Parathyroid adenoma (tissue), 2 donors: ENCODE measurements around the gene UVSSA.

Experiments
- H2AFZ ChIP-seq: fragments of 300-600 bp; sonication (generic); one replicate; pipeline ENCODE4 v1.7.0; 2017; ENCODE audit warnings: antibody characterized with exemption, mild to moderate bottlenecking
- H3K27ac ChIP-seq: fragments of 300-600 bp; sonication (generic); one replicate; pipeline ENCODE4 v1.7.0; 2017
- H3K27me3 ChIP-seq: fragments of 300-600 bp; sonication (generic); one replicate; pipeline ENCODE4 v1.7.0; 2017; ENCODE audit warnings: low read length; ENCODE audit not compliant: control insufficient read depth, insufficient read depth
- H3K36me3 ChIP-seq: fragments of 300-600 bp; sonication (generic); one replicate; pipeline ENCODE4 v1.7.0; 2017; ENCODE audit warnings: low read length; ENCODE audit not compliant: control insufficient read depth, insufficient read depth
- H3K4me1 ChIP-seq: fragments of 300-600 bp; sonication (generic); one replicate; pipeline ENCODE4 v1.7.0; 2017; ENCODE audit warnings: control low read depth
- H3K4me2 ChIP-seq: fragments of 300-600 bp; sonication (generic); one replicate; pipeline ENCODE4 v1.7.0; 2017; ENCODE audit warnings: low read length
- H3K4me3 ChIP-seq: fragments of 300-600 bp; sonication (generic); one replicate; pipeline ENCODE4 v1.7.0; 2017; ENCODE audit warnings: low read depth, low read length
- H3K79me2 ChIP-seq: fragments of 300-600 bp; sonication (generic); one replicate; pipeline ENCODE4 v1.7.0; 2017; ENCODE audit warnings: control low read depth
- H3K9ac ChIP-seq: fragments of 300-600 bp; sonication (generic); one replicate; pipeline ENCODE4 v1.7.0; 2017; ENCODE audit warnings: mild to moderate bottlenecking
- H3K9me3 ChIP-seq: fragments of 300-600 bp; sonication (generic); one replicate; pipeline ENCODE4 v1.7.0; 2017; ENCODE audit warnings: low read length; ENCODE audit not compliant: control insufficient read depth
- TF ChIP-seq, protein P1 (sequence below): fragments of 300-600 bp; sonication (generic); IDR thresholded peaks from one replicate; pipeline ENCODE4 v1.7.0; 2017; ENCODE audit warnings: antibody characterized with exemption, mild to moderate bottlenecking
- donor health status: primary hyperparathyroidism.

Gene UVSSA

DNA sequence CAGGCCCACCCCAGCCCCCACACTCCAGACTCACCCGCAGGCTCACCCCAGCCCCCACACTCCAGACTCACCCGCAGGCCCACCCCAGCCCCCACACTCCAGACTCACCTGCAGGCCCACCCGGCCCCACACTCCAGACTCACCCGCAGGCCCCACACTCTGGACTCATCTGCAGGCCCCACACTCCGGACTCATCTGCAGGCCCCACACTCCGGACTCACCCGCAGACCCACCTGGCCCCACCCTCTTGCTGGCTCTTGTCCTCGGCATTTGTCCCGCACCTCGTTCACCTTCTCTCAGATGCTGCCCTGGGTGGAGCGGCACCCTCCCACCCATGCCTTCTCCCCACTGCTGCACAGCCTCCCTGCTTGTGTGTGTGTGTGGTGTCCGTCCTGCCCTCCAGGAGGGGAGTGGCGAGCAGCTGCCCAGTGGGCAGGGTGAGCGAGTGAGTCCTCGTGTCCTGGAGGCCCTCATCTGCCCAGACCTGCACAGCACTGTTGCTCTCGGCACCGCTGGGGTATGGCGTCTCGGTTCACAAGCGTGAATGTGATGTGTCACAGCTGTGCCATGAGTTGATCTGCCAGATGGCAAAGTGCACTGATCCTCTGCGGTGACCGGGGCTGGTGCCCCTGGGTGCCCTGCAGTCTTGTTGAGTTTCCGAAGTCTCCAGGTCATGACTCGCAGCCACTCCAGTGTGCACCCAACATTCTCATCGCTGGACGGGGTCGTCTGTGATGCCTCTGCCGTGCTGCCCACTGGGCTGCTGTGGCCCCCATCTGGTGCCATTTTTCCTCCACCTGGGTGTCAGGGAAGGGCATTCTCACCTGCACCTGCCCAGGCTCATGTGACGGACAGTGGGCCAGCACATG is 29.6 kb upstream of the UVSSA start:
- H3K79me2 ChIP-seq = peaks cover 22% of the 10 kb centered on the region
- H3K9ac ChIP-seq = no peak overlapping the region
- no peaks in the 10 kb centered on the region for H3K27me3 ChIP-seq
- H3K9me3 ChIP-seq = no peaks in the 10 kb centered on the region
- no peaks in the 10 kb centered on the region for H3K4me1 ChIP-seq
- no peak overlapping the region for H3K4me3 ChIP-seq
- no peak overlapping the region for H3K27ac ChIP-seq
- H3K4me2 ChIP-seq = no peak overlapping the region
- TF ChIP-seq, protein P1, sequence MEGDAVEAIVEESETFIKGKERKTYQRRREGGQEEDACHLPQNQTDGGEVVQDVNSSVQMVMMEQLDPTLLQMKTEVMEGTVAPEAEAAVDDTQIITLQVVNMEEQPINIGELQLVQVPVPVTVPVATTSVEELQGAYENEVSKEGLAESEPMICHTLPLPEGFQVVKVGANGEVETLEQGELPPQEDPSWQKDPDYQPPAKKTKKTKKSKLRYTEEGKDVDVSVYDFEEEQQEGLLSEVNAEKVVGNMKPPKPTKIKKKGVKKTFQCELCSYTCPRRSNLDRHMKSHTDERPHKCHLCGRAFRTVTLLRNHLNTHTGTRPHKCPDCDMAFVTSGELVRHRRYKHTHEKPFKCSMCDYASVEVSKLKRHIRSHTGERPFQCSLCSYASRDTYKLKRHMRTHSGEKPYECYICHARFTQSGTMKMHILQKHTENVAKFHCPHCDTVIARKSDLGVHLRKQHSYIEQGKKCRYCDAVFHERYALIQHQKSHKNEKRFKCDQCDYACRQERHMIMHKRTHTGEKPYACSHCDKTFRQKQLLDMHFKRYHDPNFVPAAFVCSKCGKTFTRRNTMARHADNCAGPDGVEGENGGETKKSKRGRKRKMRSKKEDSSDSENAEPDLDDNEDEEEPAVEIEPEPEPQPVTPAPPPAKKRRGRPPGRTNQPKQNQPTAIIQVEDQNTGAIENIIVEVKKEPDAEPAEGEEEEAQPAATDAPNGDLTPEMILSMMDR = no peak
- no peak overlapping the region for H2AFZ ChIP-seq
- H3K36me3 ChIP-seq = no peaks in the 10 kb centered on the region

DNA sequence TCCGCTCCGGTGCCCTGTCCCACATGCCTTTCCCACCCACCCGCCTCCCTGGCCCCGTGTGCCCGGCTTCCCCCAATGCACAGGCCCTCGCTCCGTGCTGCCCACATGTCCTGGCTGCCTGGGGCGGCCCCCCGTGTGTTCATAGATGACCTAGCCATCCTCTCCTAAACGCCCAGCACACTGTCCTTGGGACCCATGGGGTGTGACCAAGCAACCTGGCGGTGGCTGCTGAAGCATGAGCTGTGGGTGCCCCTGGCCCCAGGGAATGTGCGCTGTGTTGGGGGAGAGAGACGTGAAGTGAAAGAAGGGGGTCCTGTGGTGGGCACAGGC is 29.0 kb upstream of the UVSSA start:
- Histone ChIP-seq H3K27me3 (no peaks in the 10 kb centered on the region), H3K27ac (no peak overlapping the region), H3K36me3 (no peaks in the 10 kb centered on the region), H3K4me2 (no peak overlapping the region), H3K9ac (no peak overlapping the region), H2AFZ (no peak overlapping the region), H3K4me3 (no peak overlapping the region), H3K79me2 (peaks cover 22% of the 10 kb centered on the region), H3K9me3 (no peaks in the 10 kb centered on the region), H3K4me1 (no peaks in the 10 kb centered on the region)
- TF ChIP-seq, protein P1 = no peak

DNA sequence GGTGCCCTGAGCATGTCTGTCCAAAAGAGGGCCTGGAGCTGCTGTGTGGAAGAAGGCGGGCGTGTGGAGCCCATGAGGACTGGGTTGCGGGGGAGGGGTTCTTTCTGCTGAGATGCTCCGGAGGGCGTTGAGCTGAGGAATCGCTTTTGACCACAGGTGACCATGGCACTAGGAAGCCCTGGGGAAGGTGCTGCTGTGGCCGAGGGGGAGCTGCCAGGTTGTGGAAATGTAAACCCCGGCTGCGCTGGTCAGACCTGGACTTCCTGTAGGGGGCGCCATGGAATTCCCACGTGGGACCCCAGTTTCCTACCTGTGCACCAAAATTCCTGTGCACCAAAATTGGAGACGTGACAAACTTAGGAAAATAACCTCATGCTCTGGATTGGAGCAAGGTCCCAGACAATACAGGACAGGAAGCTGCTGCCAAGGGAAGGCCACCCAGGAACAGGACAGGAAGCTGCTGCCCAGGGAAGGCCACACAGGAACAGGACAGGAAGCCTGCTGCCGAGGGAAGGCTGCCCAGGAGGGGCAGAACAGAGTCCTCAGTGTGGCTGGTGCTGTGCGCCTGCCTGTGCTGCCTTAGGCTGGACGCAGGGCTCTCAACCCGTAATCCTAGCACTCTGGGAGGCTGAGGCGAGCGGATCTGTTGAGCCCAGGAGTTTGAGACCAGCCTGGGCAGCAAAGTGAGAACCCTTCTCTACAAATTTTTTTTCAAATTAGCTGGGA is 28.4 kb upstream of the UVSSA start:
- no peak overlapping the region for H3K4me3 ChIP-seq
- TF ChIP-seq, protein P1 = peak; percentile 6
- H3K9me3 ChIP-seq = no peaks in the 10 kb centered on the region
- H3K36me3 ChIP-seq = no peaks in the 10 kb centered on the region
- H3K79me2 ChIP-seq = peaks cover 25% of the 10 kb centered on the region
- no peak overlapping the region for H2AFZ ChIP-seq
- H3K4me1 ChIP-seq = no peaks in the 10 kb centered on the region
- no peak overlapping the region for H3K4me2 ChIP-seq
- H3K27me3 ChIP-seq = no peaks in the 10 kb centered on the region
- no peak overlapping the region for H3K27ac ChIP-seq
- no peak overlapping the region for H3K9ac ChIP-seq

DNA sequence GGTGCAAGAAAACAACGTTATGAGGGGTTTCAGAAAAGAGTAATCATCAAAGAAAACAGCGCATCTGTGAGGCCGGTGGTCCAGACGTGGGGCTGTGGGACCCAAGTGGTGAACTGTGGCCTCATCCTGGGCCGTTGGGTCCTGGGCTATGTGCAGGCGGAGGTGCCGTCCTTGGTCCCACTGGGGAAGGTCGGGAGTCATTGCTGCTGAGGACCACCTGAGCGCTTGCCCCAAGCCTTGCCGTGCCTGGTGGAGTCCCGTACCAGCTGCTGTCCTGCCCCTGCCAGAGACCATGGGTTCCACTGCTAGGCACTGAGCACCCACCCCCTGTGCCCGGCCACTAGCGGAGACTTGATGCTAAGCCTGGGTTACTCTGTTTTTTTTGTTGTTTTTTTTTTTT is 25.5 kb upstream of the UVSSA start:
- no peaks in the 10 kb centered on the region for H3K36me3 ChIP-seq
- no peak overlapping the region for H3K4me3 ChIP-seq
- no peak overlapping the region for H2AFZ ChIP-seq

More for the DNA sequence above, 25.5 kb upstream of the UVSSA start:
- Histone ChIP-seq H3K4me1 (no peaks in the 10 kb centered on the region), H3K4me2 (no peak overlapping the region), H3K9me3 (no peaks in the 10 kb centered on the region), H3K27me3 (no peaks in the 10 kb centered on the region), H3K79me2 (peaks cover 28% of the 10 kb centered on the region), H3K9ac (no peak overlapping the region), H3K27ac (no peak overlapping the region)
- TF ChIP-seq, protein P1 = no peak
